Activated CD4-positive, alpha-beta T cell treated with anti-CD3 and anti-CD28 coated beads, Interleukin-2, Interleukin-4, amounts not matched to agents 100 ng/mL and 50 ng/mL, durations not matched to agents 16 hours and 8 hours (primary cell): ENCODE measurements around the gene NT5E.

ENCODE experiments used
- DNase-seq: peaks from one replicate; pipeline ENCODE4 v3.0.0-alpha.2; 2020; ENCODE audit warnings: low spot score

The NT5E gene

GRCh38 chr6:85421972-85422371, 27.9 kb upstream of the NT5E start:
- DNase-seq = no peak

DNA sequence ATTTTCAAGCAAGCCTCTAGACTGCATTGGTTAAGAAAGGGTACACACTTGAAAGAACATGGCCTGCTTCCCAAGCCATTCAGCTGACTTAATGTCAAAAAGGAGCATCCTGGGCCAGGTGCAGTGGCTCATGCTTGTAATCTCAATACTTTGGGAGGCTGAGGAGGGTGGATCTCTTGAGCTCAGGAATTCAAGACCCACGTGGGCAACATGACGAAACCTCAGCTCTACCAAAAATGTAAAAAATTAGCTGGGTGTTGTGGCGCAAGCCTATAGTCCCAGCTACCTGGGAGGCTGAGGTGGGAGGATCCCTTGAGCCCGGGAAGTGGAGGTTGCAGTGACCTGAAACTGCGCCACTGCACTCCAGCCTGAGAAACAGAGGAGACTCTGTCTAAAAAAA, 26.9 kb upstream of the NT5E start:
- no peak for DNase-seq

- no peak for DNase-seq
Measured at GRCh38 chr6:85424981-85425380, 24.9 kb upstream of the NT5E start.

DNA sequence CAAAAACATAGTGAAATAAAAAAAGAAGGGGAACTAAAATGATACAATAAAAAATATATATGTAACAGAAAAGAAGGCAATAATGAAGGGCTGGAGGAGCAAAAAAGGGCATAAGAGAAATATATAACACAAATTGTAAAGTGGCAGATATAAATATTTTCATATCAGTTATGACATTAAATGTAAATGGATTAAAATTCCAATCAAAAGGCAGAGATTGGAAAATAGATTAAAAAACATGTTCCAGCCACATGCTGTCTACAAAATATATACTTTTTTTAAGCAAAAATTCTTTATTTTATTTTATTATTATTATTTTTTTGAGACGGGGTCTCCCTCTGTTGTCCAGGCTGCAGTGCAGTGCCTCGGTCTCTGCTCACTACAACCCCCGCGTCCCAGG, 23.9 kb upstream of the NT5E start:
- DNase-seq = no peak

GRCh38 chr6:85428486-85428885, 21.4 kb upstream of the NT5E start:
- DNase-seq = no peak

DNA sequence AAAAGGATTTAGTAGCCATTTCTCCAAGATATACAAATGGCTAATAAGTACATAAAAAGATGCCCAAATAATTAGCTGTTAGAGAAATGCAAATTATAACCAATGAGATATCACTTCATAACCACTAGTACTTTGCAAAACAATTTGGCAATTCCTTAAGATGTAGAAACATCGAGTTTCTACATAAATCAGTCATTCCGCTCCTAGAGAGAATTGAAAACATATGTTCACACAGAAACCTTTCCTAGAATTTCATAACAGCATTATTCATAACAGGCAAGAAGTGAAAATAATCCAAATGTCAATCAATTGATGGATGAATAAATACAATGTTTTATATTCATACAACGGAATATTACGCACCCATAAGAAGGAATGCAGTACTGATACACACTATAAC, 20.5 kb upstream of the NT5E start:
- no peak for DNase-seq

DNA sequence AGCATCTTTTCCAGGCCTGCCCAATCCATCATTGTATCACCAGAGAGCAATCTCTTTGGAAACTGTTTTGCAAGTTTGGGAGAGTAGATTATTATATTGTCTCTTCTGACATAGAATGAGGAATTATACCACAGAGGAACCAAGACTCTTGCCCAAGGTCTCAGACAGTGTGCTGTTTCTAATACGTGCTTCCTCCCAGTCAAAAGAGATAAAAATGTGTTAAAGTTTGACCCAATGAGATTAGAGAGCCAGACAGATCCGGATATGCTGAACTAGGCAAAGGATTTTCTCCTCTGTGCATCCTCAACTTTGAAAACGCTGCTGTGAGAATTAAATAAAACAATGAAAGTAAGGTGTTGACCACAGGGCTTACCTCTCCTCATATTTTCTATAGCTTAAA, 18.6 kb upstream of the NT5E start:
- no peak for DNase-seq

DNA sequence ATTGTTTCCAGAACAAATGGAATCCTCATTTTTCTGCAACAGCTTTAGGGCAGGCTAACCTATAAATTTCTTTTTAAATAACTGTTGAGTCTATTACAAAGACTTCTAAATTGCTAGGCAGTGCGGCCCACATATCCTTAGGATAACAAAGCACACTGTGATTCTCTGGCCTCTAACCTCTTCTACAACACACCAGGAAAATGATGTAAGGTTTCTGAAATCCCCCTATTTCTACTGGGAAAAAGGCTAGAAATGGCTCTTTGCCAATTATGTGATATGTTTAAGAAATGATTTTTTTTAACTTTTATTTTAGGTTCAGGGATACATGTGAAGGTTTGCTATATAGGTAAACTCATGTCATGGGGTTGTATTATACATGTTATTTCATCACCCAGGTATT, 17.3 kb upstream of the NT5E start:
- DNase-seq = no peak

- DNase-seq = no peak
Measured at GRCh38 chr6:85435851-85436250, 14.0 kb upstream of the NT5E start.

DNA sequence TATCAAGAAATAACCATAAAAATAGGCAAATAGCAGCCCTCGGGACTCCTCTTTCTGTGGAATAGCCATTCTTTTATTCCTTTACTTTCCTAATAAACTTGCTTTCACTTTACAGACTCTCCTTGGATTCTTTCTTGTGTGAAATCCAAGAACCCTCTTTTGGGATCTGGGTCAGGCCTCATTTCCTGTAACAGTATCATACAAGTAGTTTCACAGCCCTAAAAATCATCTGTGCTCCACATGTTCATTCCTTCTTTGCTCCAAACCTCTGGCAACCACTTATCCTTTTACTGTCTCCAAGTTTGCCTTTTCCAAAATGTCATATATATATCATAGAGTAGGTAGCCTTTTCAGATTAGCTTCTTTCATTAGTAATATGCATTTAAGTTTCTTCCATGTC, 13.5 kb upstream of the NT5E start:
- DNase-seq = no peak

GRCh38 chr6:85436939-85437495, 12.9 kb upstream of the NT5E start:
- no peak for DNase-seq

DNA sequence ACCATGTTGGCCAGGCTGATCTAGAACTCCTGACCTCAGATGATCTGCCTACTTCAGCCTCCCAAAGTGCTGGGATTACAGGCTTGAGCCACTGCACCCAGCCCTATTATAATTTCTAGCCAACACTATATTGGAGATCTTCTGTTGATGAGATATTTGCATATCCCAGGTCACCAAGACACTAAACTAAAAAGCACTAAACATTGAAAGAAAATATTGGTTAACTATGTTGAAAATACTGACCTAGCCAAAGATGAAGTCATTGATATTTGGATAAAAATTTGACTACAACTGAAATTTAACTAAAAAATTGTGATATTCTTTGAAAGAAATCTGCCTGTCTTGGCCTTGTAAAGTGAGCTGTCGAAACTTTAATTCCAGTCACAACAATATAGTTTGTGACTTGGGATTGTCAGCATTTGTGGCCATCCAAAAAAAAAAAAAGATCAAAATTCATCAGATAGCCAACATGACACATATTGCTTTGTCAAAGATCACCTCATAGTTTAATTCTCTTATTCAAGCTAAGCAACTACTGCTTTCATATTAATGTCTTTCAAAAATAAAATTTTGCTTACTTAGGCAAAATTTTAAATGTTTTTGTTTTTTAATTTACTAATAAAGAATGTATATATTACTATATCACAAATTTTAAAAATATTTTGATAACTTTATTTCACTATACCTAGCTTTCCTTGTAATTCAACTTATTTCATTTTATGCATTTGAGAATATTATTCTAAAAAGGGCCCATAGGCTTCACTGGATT, 6.3 kb upstream of the NT5E start:
- no peak for DNase-seq

GRCh38 chr6:85449388-85449817, 480 bp upstream of the NT5E start:
- DNase-seq = peak; percentile 31

DNA sequence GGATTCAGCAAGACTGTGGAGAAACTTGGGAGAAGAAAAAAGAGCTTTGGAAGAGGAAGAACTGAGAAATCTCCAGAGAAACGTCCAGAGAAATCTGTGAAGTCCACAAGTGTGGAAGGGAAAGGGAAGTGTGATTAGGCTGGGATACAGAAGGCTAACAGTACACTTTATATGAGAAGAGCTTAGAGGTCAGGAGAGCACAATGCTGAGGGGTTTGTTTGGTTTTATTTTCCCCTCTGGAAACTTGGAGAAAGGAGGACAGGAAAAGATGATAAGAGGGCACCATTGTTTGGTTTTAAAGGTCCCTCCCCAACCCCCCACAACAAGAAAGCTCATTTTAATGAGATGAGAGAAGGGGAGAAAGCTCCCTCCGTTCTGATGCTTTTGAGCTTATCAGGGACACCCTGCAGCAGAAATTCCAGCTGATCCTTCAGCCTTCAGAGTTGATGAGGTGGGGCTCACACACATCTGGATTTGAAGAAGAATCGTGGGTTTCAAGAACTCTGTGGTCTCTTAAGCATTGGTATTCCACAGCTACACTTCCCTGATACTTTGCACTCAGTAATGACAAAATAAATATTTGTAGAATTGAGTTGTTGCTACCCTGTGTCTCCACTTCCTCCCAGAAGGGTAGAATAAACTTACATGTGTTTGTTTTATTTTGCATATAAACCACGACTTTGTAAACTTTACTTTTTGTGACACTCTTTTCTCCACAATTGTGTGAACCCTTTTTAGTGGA, 1.9 kb downstream of the NT5E start:
- no peak for DNase-seq

DNA sequence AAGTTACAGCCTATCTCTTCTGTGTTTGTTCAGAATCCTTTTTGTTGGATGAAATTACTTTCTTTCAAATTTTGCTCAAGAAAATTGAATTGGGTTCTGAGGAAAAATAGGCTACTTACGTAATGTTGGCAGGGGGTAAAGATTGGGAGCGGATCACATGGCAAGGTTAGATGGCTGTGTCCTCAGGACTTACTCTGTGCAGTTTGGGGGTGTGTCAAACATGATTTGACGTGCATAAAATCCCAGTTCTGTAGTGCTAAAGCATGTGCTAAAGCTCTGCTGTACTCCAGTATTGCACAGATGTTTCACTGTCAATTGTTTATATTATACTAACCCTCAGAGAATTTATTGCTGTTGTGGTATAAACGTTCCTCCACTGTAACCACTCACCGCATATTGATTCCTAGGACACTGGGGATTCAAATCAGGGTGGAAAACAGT, 2.6 kb downstream of the NT5E start:
- DNase-seq = no peak

- DNase-seq = no peak
Measured at GRCh38 chr6:85453052-85453451, 3.2 kb downstream of the NT5E start.

DNA sequence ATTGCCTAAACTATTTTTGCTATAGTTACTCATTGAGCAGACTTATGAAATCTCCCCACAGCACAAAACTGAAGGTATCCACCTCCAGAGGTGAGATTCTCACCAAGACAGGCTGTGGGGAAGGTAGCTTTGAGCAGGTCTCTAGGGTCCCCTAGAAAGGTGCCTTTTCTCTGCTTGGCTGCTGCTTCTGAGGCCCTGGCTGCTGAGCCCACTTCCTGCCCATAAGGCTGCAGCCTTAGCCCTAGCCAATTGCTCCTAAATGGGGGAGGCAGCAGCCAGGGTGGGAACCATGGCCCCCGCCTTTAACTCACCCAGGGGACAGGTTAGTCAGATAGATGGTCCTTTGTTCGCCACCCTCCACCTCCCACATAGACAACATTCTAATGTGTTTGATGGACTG, 3.6 kb downstream of the NT5E start:
- DNase-seq = no peak

GRCh38 chr6:85455471-85456026, 5.7 kb downstream of the NT5E start:
- DNase-seq = no peak

- no peak for DNase-seq
Measured at GRCh38 chr6:85456782-85457181, 6.9 kb downstream of the NT5E start.

- DNase-seq = no peak
Measured at GRCh38 chr6:85458184-85458583, 8.3 kb downstream of the NT5E start.

DNA sequence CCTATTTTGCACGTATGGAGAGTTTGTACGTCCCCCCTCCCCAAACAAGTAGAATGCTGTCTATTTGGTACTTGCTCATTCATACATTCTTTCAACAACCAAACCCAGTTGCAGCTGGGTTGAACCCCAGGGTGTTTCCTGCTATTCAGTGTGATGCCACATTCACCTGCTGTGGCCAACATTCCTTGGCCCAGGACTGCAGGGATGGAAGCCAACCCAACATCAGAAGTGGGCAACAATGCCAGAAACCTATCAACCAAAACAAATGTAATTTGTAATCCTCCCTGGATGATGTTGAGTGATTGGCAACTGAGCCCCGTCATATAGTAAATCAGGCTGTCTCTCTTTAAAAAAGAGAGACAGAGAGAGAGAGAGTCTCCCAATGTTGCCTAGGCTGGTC, 8.9 kb downstream of the NT5E start:
- DNase-seq = no peak

DNA sequence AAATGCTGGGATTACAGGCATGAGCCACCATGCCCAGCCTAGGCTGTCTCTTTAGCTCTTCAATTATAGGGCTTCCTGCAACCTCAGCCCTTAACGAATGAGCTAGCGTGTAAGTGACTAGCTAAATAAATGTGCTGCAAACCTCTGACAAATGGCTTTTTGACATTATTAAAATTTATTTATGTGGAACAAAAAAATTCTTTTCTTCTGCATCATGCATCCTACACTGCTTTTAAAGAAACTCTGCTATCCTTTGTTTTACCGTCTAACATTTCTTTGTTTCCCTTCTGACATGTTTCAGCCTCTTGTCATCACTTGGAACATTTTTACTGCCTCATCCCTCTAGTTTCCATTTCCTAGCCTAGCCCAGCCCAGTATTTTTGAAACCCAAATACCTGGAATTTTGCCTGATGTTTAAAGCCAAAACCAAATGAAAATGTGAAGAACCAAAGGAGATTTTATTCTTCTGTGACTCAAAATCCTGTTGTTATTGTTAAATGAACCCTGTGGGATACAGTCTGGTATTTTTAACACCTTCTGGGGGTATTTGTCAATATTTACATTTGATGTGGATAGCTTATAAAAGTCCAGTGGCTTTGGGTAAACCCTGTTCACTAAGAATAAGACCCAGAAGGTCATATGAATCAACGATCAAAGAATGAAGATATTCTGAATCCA, 9.5 kb downstream of the NT5E start:
- no peak for DNase-seq
